ENCODE data around the gene ADNP2. TPM values are rescaled to one million over a fixed set of nuclear protein-coding genes. Genes with fewer than 3 reads are reported as not detected.

Gene ADNP2
- total and polyA plus RNA-seq, 2 of the 13 experiments (the other 11 are each of a cell fraction or from before 2014, with no cell fraction given): 10.8 to 25.5 TPM

DNA sequence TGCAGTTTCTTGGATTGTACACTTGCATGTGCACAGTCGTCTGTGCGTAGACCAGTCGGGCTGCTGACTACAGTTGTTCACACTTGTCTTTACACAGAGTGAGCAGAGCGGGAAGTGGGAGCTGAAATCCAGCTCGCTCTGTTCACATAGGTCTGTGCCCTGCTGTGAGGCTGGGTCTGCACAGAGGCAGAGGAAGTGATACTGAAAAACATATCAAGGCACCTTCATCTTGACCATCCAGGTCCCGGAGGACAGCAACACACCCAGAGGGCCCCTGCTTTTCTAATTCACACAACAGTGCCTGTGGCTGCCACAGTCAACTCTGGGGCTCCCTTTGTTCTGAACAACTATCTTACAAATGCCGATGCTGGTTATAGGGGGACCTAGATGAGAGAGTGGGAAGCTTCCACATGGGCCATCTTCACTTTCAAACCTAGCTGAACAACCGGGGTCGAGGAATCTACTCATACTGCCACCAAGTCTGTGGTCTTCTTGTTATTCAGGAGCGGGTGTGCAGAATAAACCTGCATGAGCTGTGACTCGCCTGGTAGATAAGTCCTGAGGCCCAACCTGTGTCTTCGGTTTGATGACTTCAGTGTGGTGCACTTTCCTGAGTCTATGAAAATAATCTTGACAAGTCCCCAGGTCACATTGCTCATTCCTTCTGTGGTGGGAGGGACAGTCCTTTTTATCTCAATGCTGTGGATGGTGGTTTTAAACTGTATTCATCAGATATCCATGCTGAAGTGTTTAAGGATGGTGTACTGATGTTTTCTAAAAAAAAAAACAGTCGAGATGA, 3.5 kb upstream of the ADNP2 start:
- peak; percentile 21 for ATAC-seq
- Histone ChIP-seq H3K4me2 (ENCODE audit: low read depth, low read length) (peak overlapping the region; percentile 87), H3K9ac (ENCODE audit: insufficient read depth, low read depth, low read length) (peak overlapping the region; percentile 18), H3K79me2 (ENCODE audit: insufficient read depth, low read length) (peaks cover 11% of the 10 kb centered on the region), H3K27me3 (ENCODE audit: control insufficient read depth in 1 of 2, insufficient read depth in 2 of 2, low read length in 2 of 2) (no peaks in the 10 kb centered on the region), H3K9me3 (ENCODE audit: low read length) (no peaks in the 10 kb centered on the region), H4K20me1 (ENCODE audit: insufficient read depth, low read length) (peaks cover 10% of the 10 kb centered on the region), H3K36me3 (replicated peaks in 1 of 2; ENCODE audit: control insufficient read depth in 1 of 2, insufficient read depth in 2 of 2, low read length in 2 of 2) (no peaks in the 10 kb centered on the region), H3K4me1 (ENCODE audit: insufficient read depth, low read length) (peaks cover 64% of the 10 kb centered on the region), H2AFZ (ENCODE audit: low read length) (peak overlapping the region; percentile 60), H3K27ac (ENCODE audit: extremely low read length, insufficient read depth, low read length) (no peak overlapping the region), H3K4me3 (replicated peaks in 1 of 3; ENCODE audit: insufficient read depth in 1 of 3, low read depth in 2 of 3, low read length in 3 of 3) (peak overlapping the region in 2 of 3 experiments; percentile 2 to 36; a peak in 4 of 6 replicates)
- no peak for FAIRE-seq
- ChIA-PET CTCF (ENCODE audit: low intra/inter-chr PET ratio, low total read pairs) (no interaction called here), POLR2A (interaction anchor here (2.0 kb wide), 1 partner anchor 71 kb away, joined by 7 read pairs; the partner anchor contains the start of gene RBFA)
- intact Hi-C loops (cut with micrococcal nuclease; ENCODE audit: unreplicated experiment) (loop anchor here (2.0 kb wide), 2 partner anchors 117 to 171 kb away; partner anchors contain the start of gene TXNL4A), in situ Hi-C loops (cut with HindIII; ENCODE audit: extremely low pct_ligation_motif_present, low pct_unique_long_range_greater_than_20kb) (loop anchor here (10.0 kb wide), 1 partner anchor 171 kb away; no protein-coding TSS in a partner anchor)
- 43% methylated on average over 10 of the region's 13 CpGs for WGBS (ENCODE audit: low lambda C conversion rate)
- no peak for DNase-seq (ENCODE audit: low spot score)
- BruUV-seq (replicated peaks): no TSS peak
- TF ChIP-seq ZNF792 (CRISPR knock-in tag; IDR thresholded peaks at IDR 0.05) (no peak), RCOR2 (CRISPR knock-in tag; IDR thresholded peaks at IDR 0.05) (no peak), RFXANK (CRISPR knock-in tag; IDR thresholded peaks at IDR 0.05) (no peak), HES4 (CRISPR knock-in tag; IDR thresholded peaks at IDR 0.05; ENCODE audit: borderline replicate concordance) (no peak), ZNF430 (CRISPR knock-in tag; IDR thresholded peaks at IDR 0.05) (no peak), NCOA5 (CRISPR knock-in tag; IDR thresholded peaks at IDR 0.05) (no peak)
- TF ChIP-seq, protein P1, sequence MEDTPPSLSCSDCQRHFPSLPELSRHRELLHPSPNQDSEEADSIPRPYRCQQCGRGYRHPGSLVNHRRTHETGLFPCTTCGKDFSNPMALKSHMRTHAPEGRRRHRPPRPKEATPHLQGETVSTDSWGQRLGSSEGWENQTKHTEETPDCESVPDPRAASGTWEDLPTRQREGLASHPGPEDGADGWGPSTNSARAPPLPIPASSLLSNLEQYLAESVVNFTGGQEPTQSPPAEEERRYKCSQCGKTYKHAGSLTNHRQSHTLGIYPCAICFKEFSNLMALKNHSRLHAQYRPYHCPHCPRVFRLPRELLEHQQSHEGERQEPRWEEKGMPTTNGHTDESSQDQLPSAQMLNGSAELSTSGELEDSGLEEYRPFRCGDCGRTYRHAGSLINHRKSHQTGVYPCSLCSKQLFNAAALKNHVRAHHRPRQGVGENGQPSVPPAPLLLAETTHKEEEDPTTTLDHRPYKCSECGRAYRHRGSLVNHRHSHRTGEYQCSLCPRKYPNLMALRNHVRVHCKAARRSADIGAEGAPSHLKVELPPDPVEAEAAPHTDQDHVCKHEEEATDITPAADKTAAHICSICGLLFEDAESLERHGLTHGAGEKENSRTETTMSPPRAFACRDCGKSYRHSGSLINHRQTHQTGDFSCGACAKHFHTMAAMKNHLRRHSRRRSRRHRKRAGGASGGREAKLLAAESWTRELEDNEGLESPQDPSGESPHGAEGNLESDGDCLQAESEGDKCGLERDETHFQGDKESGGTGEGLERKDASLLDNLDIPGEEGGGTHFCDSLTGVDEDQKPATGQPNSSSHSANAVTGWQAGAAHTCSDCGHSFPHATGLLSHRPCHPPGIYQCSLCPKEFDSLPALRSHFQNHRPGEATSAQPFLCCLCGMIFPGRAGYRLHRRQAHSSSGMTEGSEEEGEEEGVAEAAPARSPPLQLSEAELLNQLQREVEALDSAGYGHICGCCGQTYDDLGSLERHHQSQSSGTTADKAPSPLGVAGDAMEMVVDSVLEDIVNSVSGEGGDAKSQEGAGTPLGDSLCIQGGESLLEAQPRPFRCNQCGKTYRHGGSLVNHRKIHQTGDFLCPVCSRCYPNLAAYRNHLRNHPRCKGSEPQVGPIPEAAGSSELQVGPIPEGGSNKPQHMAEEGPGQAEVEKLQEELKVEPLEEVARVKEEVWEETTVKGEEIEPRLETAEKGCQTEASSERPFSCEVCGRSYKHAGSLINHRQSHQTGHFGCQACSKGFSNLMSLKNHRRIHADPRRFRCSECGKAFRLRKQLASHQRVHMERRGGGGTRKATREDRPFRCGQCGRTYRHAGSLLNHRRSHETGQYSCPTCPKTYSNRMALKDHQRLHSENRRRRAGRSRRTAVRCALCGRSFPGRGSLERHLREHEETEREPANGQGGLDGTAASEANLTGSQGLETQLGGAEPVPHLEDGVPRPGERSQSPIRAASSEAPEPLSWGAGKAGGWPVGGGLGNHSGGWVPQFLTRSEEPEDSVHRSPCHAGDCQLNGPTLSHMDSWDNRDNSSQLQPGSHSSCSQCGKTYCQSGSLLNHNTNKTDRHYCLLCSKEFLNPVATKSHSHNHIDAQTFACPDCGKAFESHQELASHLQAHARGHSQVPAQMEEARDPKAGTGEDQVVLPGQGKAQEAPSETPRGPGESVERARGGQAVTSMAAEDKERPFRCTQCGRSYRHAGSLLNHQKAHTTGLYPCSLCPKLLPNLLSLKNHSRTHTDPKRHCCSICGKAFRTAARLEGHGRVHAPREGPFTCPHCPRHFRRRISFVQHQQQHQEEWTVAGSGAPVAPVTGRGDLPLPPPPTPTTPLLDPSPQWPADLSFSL (CRISPR knock-in tag; IDR thresholded peaks at IDR 0.05): no peak
- TF ChIP-seq, protein P2, sequence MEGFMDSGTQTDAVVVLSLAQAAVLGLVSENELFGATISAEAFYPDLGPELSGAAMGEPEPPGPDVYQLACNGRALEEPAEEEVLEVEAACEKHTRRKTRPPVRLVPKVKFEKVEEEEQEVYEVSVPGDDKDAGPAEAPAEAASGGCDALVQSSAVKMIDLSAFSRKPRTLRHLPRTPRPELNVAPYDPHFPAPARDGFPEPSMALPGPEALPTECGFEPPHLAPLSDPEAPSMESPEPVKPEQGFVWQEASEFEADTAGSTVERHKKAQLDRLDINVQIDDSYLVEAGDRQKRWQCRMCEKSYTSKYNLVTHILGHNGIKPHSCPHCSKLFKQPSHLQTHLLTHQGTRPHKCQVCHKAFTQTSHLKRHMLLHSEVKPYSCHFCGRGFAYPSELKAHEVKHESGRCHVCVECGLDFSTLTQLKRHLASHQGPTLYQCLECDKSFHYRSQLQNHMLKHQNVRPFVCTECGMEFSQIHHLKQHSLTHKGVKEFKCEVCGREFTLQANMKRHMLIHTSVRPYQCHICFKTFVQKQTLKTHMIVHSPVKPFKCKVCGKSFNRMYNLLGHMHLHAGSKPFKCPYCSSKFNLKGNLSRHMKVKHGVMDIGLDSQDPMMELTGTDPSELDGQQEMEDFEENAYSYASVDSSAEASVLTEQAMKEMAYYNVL (CRISPR knock-in tag; IDR thresholded peaks at IDR 0.05; ENCODE audit: borderline replicate concordance): no peak
- TF ChIP-seq, protein P3, sequence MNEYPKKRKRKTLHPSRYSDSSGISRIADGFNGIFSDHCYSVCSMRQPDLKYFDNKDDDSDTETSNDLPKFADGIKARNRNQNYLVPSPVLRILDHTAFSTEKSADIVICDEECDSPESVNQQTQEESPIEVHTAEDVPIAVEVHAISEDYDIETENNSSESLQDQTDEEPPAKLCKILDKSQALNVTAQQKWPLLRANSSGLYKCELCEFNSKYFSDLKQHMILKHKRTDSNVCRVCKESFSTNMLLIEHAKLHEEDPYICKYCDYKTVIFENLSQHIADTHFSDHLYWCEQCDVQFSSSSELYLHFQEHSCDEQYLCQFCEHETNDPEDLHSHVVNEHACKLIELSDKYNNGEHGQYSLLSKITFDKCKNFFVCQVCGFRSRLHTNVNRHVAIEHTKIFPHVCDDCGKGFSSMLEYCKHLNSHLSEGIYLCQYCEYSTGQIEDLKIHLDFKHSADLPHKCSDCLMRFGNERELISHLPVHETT (CRISPR knock-in tag; conservative IDR thresholded peaks at IDR 0.05): no peak
